ENCODE data around the gene NOS1AP. TPM values are rescaled to one million over a fixed set of nuclear protein-coding genes. Genes with fewer than 3 reads are reported as not detected.

The NOS1AP gene
- total RNA-seq, 1 donor from 2014 or later: 4.5 TPM

DNA sequence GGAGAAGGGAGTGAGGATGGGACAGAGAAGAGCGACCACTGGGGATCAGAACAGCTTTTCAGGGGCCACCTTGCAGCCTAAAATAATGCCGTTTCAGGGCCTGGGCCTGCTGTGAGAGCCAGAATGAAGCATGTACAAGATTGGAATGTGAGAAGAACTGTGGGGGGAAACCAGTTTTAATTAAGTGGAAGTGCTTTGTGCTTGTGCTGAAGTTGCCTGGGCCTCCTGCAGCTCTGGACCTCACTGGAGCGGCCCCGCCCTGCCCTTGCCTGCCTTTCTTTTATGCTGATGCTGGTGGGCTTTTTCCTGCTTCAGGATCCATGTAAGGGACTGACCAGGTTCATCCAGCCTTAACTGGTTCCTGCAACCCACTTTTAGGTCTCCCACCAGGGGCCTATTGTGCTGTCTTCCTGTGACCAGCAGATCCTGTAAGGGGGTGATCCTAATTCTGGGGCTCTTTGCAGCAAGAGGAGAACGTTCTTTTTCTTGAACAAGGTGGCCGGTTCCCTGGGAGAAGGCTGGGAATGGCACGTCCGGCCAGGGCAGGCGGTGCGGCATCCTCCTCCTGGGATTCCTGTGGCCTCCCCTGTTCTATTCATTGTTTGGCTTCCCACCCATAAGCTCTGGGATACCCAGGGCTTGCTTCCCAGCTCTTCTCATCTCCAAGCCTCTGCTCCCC is 315.2 kb downstream of the NOS1AP start:
- Mint-ChIP-seq H3K4me3 (ENCODE audit: unreplicated experiment) (no peak overlapping the region), H3K9me3 (ENCODE audit: low read depth) (no peaks in the 10 kb centered on the region), H3K4me1 (ENCODE audit: low read depth) (no peaks in the 10 kb centered on the region), H3K27ac (ENCODE audit: unreplicated experiment) (no peak overlapping the region), H3K27me3 (ENCODE audit: low read depth) (no peaks in the 10 kb centered on the region), H3K36me3 (ENCODE audit: low read depth) (peaks cover 9% of the 10 kb centered on the region)
- TF ChIP-seq, protein P1, sequence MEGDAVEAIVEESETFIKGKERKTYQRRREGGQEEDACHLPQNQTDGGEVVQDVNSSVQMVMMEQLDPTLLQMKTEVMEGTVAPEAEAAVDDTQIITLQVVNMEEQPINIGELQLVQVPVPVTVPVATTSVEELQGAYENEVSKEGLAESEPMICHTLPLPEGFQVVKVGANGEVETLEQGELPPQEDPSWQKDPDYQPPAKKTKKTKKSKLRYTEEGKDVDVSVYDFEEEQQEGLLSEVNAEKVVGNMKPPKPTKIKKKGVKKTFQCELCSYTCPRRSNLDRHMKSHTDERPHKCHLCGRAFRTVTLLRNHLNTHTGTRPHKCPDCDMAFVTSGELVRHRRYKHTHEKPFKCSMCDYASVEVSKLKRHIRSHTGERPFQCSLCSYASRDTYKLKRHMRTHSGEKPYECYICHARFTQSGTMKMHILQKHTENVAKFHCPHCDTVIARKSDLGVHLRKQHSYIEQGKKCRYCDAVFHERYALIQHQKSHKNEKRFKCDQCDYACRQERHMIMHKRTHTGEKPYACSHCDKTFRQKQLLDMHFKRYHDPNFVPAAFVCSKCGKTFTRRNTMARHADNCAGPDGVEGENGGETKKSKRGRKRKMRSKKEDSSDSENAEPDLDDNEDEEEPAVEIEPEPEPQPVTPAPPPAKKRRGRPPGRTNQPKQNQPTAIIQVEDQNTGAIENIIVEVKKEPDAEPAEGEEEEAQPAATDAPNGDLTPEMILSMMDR (IDR thresholded peaks at IDR 0.05): no peak
- DNase-seq (ENCODE audit: low spot score): no peak

DNA sequence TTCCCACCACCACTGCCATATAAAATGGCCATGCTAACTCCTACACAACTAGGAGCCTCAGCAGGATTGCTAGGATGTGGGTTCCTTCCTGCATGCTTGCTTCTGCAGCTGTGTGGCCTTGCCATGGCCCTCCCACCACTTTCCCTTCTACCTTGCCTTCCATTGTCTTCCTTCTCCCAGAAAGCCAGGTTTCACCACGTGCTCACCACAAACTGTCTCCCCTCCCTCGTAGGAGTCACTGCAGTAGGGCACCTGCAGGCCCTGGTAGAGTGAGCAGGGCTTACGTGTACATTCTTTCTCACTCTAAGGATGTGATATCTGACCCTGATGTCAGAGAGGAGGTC is 315.8 kb downstream of the NOS1AP start:
- DNase-seq (ENCODE audit: low spot score): no peak
- H3K36me3 Mint-ChIP-seq (ENCODE audit: low read depth): peaks cover 9% of the 10 kb centered on the region
- H3K9me3 Mint-ChIP-seq (ENCODE audit: low read depth): no peaks in the 10 kb centered on the region
- no peak overlapping the region for H3K4me3 Mint-ChIP-seq (ENCODE audit: unreplicated experiment)
- H3K4me1 Mint-ChIP-seq (ENCODE audit: low read depth): no peaks in the 10 kb centered on the region
- TF ChIP-seq, protein P1 (IDR thresholded peaks at IDR 0.05): no peak
- no peaks in the 10 kb centered on the region for H3K27me3 Mint-ChIP-seq (ENCODE audit: low read depth)
- H3K27ac Mint-ChIP-seq (ENCODE audit: unreplicated experiment): no peak overlapping the region

DNA sequence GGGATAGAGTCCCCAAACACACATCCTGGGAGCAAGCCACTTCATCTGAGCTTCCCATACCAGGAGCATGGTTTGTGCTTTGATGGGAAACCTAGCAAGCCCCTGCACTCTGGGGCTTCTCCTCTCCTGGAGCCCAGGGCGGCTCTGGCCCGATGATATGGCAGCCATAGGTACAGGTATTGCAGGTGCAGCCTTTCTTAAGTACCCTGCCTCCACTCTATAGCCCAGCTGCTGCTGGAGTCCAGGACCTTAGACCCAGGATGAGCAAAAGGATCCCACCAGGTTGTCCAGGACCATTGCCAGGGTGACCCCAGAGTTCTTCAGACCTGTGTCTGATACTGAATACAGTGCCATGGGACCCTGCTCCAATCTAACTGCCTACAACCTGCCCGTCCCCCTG is 316.2 kb downstream of the NOS1AP start:
- Mint-ChIP-seq H3K4me3 (ENCODE audit: unreplicated experiment) (no peak overlapping the region), H3K27ac (ENCODE audit: unreplicated experiment) (no peak overlapping the region)

DNA sequence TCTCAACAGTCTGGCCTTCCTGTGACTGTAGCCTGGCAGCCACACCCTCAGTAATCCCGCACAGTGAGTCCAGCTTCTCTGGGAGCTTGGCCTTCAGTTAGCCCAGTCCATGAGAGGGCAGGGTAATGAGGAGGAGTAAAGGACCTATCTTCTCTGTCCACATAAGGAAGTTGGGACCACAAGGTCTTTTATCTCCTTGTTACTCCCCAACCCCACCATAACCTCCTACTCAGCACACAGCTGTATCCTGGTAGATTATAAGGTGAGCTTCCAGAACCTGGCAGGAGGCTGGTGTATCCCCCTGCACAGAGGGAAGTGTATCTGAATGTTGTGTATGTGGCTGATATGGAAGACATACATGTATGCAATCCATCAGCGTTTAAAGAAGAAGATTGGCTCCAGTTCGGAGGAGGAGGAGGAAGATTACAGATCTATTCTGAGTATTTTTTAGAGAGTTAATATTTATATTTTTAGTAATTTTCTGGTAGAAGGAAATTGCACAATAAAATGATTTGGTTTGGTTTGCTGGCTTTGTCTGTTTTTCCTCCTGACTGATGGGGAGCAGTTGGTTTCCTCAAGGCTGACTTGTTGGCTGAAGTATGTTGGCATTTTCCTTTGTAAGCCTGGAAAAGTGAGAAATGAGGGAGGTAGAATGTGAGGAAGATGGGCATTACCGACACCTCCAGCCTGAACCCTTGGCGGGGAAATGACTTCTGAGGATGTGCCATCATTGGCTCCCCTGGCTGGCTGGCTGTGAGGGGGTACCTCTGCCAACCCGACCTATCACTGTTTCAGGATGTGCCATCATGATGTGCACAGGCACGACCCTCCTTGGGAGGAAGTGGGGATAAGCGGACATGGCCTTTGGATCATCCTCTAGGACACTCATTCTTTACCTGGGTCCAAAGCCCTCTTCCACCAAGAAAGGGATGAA is 317.1 kb downstream of the NOS1AP start:
- Mint-ChIP-seq H3K4me1 (ENCODE audit: low read depth) (no peaks in the 10 kb centered on the region), H3K9me3 (ENCODE audit: low read depth) (no peaks in the 10 kb centered on the region), H3K27ac (ENCODE audit: unreplicated experiment) (no peak overlapping the region), H3K4me3 (ENCODE audit: unreplicated experiment) (no peak overlapping the region), H3K36me3 (ENCODE audit: low read depth) (peaks cover 9% of the 10 kb centered on the region), H3K27me3 (ENCODE audit: low read depth) (no peaks in the 10 kb centered on the region)
- no peak for DNase-seq (ENCODE audit: low spot score)
- TF ChIP-seq, protein P1 (IDR thresholded peaks at IDR 0.05): no peak

More for the DNA sequence above, 316.2 kb downstream of the NOS1AP start:
- DNase-seq (ENCODE audit: low spot score): no peak
- Mint-ChIP-seq H3K4me1 (ENCODE audit: low read depth) (no peaks in the 10 kb centered on the region), H3K9me3 (ENCODE audit: low read depth) (no peaks in the 10 kb centered on the region), H3K27me3 (ENCODE audit: low read depth) (no peaks in the 10 kb centered on the region), H3K36me3 (ENCODE audit: low read depth) (peaks cover 9% of the 10 kb centered on the region)
- TF ChIP-seq, protein P1 (IDR thresholded peaks at IDR 0.05): no peak

DNA sequence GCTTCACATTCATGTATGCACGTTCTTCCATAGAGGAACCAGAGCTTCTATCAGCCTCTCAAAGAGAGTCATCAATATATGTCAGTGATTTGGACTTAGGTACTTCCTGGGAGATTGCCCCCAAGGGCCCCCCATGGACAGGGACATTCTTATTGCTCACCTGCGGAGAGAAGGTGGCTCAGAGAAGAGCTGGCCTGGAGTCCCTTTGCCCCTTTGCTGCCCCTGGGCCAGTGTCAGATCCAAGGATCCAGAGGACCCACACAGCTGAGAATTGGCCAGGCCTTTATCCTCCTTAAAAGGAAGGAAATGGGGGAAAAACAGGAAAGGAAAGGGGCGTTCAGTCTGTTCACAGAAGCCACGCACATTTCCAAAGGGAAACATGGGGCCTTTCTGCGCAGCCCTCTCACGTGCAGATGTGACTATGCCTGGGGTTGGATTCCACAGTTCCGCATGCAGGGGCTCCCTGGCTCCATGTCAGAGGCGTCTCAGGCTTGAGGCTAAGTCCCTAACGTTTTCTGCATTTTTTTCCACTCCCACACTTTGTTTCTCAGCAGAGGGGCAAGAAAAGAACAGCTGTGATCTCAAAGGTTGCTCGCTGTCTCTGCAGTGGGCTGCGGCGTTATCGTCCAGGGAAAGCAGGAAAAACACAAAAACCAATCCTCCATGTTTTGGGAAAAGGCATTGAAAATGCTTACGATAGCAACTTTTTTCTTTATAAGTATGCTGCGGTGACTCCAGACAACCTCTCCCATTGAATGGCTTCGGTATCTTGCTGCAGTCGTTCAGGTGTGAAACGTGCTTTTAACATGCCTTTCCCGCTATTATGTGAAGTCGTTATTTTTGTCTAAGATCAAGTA is 318.0 kb downstream of the NOS1AP start:
- Mint-ChIP-seq H3K4me1 (ENCODE audit: low read depth) (no peaks in the 10 kb centered on the region), H3K27ac (ENCODE audit: unreplicated experiment) (no peak overlapping the region)

More for the DNA sequence above, 318.0 kb downstream of the NOS1AP start:
- TF ChIP-seq, protein P1 (IDR thresholded peaks at IDR 0.05): no peak
- Mint-ChIP-seq H3K27me3 (ENCODE audit: low read depth) (no peaks in the 10 kb centered on the region), H3K36me3 (ENCODE audit: low read depth) (peaks cover 9% of the 10 kb centered on the region), H3K4me3 (ENCODE audit: unreplicated experiment) (no peak overlapping the region), H3K9me3 (ENCODE audit: low read depth) (no peaks in the 10 kb centered on the region)
- DNase-seq (ENCODE audit: low spot score): no peak
